Neural cell (in vitro differentiated cells): ENCODE data around the gene ZNF536. TPM values are rescaled to one million over a fixed set of nuclear protein-coding genes. Genes with fewer than 3 reads are reported as not detected.

Experiments used
- H2AFZ ChIP-seq: fragments of 200-600, 300-800 bp; sonication (generic), shearing (Covaris generic); 2 replicates; pipeline ENCODE4 v1.6.0; 2014; ENCODE audit warnings: low read depth, mild to moderate bottlenecking, antibody characterized with exemption, low read length, moderate library complexity
- H3F3A ChIP-seq: fragments of 200-600 bp; shearing (Covaris generic); 2 replicates; pipeline ENCODE4 v1.6.1; 2016; ENCODE audit warnings: mild to moderate bottlenecking, moderate library complexity, mixed read lengths, antibody characterized with exemption, low read length; ENCODE audit not compliant: insufficient read depth, poor library complexity, severe bottlenecking
- H3K27ac ChIP-seq: fragments of 200-600, 300-800 bp; sonication (generic), shearing (Covaris generic); 2 replicates; pipeline ENCODE4 v1.5.1; 2014; ENCODE audit warnings: mild to moderate bottlenecking, low read length, moderate library complexity
- H3K27me3 ChIP-seq: fragments of 300-800, 200-600 bp; sonication (generic), shearing (Covaris generic); 2 replicates; pipeline ENCODE4 v1.6.0; 2014; ENCODE audit warnings: mild to moderate bottlenecking, low read depth, low read length, moderate library complexity; ENCODE audit not compliant: insufficient read depth
- H3K36me3 ChIP-seq: fragments of 300-800, 200-600 bp; sonication (generic), shearing (Covaris generic); 2 replicates; pipeline ENCODE4 v1.5.1; 2014; ENCODE audit warnings: mild to moderate bottlenecking, antibody characterized with exemption, low read length, moderate library complexity; ENCODE audit not compliant: insufficient read depth
- H3K4me2 ChIP-seq: fragments of 300-800, 200-600 bp; sonication (generic), shearing (Covaris generic); 2 replicates; pipeline ENCODE4 v1.6.0; 2014; ENCODE audit warnings: mild to moderate bottlenecking, low read length
- H3K4me3 ChIP-seq: fragments of 300-800, 200-600 bp; sonication (generic), shearing (Covaris generic); 2 replicates; pipeline ENCODE4 v1.5.1; 2014; ENCODE audit warnings: mild to moderate bottlenecking, low read length, moderate library complexity
- H3K79me2 ChIP-seq: fragments of 200-600 bp; shearing (Covaris generic); replicated peaks from 2 replicates; pipeline ENCODE4 v1.6.0; 2014; ENCODE audit warnings: mild to moderate bottlenecking, low read length, moderate library complexity; ENCODE audit not compliant: insufficient read depth
- H3K9ac ChIP-seq: fragments of 300-800, 200-600 bp; sonication (generic), shearing (Covaris generic); 2 replicates; pipeline ENCODE4 v1.6.1; 2016; ENCODE audit warnings: mild to moderate bottlenecking, low read length, mixed read lengths
- H3K9me2 ChIP-seq: fragments of 200-600 bp; shearing (Covaris generic); 2 replicates; pipeline ENCODE4 v1.6.1; 2016; ENCODE audit warnings: mild to moderate bottlenecking, low read length, mixed read lengths; ENCODE audit not compliant: insufficient read depth
- H3K9me3 ChIP-seq: fragments of 200-600, 300-800 bp; sonication (generic), shearing (Covaris generic); 2 replicates; pipeline ENCODE4 v1.6.1; 2016; ENCODE audit warnings: mild to moderate bottlenecking, mixed run types, low read length, moderate library complexity, mixed read lengths
- H4K20me1 ChIP-seq: fragments of 200-600 bp; shearing (Covaris generic); 2 replicates; pipeline ENCODE4 v1.6.1; 2016; ENCODE audit warnings: mild to moderate bottlenecking, mixed run types; ENCODE audit not compliant: insufficient read depth
- CTCF ChIP-seq: fragments of 450-650 bp; IDR thresholded peaks from 2 replicates; pipeline ENCODE4 v1.5.1; 2014; ENCODE audit warnings: antibody characterized with exemption, mild to moderate bottlenecking, moderate library complexity; ENCODE audit not compliant: poor library complexity, severe bottlenecking
- EP300 ChIP-seq: fragments of 450-650 bp; conservative IDR thresholded peaks from 2 replicates; pipeline ENCODE4 v1.6.1; 2014; ENCODE audit warnings: antibody characterized with exemption, mild to moderate bottlenecking, moderate library complexity; ENCODE audit not compliant: poor library complexity, severe bottlenecking
- EZH2 ChIP-seq: fragments of 200-600, 300-800 bp; shearing (Covaris generic), sonication (generic); IDR thresholded peaks from 2 replicates; pipeline ENCODE4 v1.6.1; 2014; ENCODE audit warnings: antibody characterized with exemption, low read length, borderline replicate concordance, mild to moderate bottlenecking; ENCODE audit not compliant: insufficient read depth, poor library complexity, severe bottlenecking
- MXI1 ChIP-seq: fragments of 450-650 bp; conservative IDR thresholded peaks from 2 replicates; pipeline ENCODE4 v1.6.1; 2014; ENCODE audit warnings: antibody characterized with exemption, mild to moderate bottlenecking; ENCODE audit not compliant: poor library complexity, severe bottlenecking
- POLR2AphosphoS5 ChIP-seq: IDR thresholded peaks from 2 replicates; pipeline ENCODE4 v1.6.1; 2012
- RAD21 ChIP-seq: fragments of 450-650 bp; conservative IDR thresholded peaks from 2 replicates; pipeline ENCODE4 v1.6.1; 2014; ENCODE audit warnings: antibody characterized with exemption, mild to moderate bottlenecking, moderate library complexity
- REST ChIP-seq: IDR thresholded peaks from 2 replicates; pipeline ENCODE4 v1.6.1; 2012; ENCODE audit warnings: borderline replicate concordance
- SMC3 ChIP-seq: fragments of 450-650 bp; conservative IDR thresholded peaks from 2 replicates; pipeline ENCODE4 v1.6.1; 2014; ENCODE audit warnings: antibody characterized with exemption, mild to moderate bottlenecking, moderate library complexity; ENCODE audit not compliant: poor library complexity
- TAF1 ChIP-seq: IDR thresholded peaks from 2 replicates; pipeline ENCODE4 v1.6.1; 2012; ENCODE audit warnings: low read depth
- polyA plus RNA-seq: library from polyadenylated mRNA; depleted of rRNA; stranded (reverse); fragments of >200 nt; gene quantifications from 2 replicates; pipeline ENCODE4 v1.2.3, GENCODE V29; 2014

The ZNF536 gene
- polyA plus RNA-seq, 1 donor from 2014 or later = 13.9 TPM

GRCh38 chr19:30441011-30441410 lies 68.8 kb downstream of the ZNF536 start:
- no peak overlapping the region for H2AFZ ChIP-seq
- H4K20me1 ChIP-seq = no peaks in the 10 kb centered on the region
- no peaks in the 10 kb centered on the region for H3K9me3 ChIP-seq
- no peaks in the 10 kb centered on the region for H3K27me3 ChIP-seq
- no peak overlapping the region for H3K9ac ChIP-seq
- no peak for TF ChIP-seq CTCF
- TF ChIP-seq SMC3 = no peak
- no peak for TF ChIP-seq TAF1
- TF ChIP-seq POLR2AphosphoS5 = no peak
- TF ChIP-seq REST = no peak
- no peak for TF ChIP-seq EZH2
- no peak for TF ChIP-seq RAD21
- no peak for TF ChIP-seq EP300
- no peak for TF ChIP-seq MXI1
- H3K36me3 ChIP-seq = no peaks in the 10 kb centered on the region
- H3K79me2 ChIP-seq = no peaks in the 10 kb centered on the region
- no peak overlapping the region for H3K4me3 ChIP-seq
- no peaks in the 10 kb centered on the region for H3K9me2 ChIP-seq
- H3F3A ChIP-seq = no peaks in the 10 kb centered on the region
- no peak overlapping the region for H3K4me2 ChIP-seq
- no peak overlapping the region for H3K27ac ChIP-seq

GRCh38 chr19:30442674-30443073 lies 70.5 kb downstream of the ZNF536 start:
- Histone ChIP-seq H2AFZ (no peak overlapping the region), H3K36me3 (no peaks in the 10 kb centered on the region), H3K9ac (no peak overlapping the region), H3K9me3 (no peaks in the 10 kb centered on the region), H3K27me3 (no peaks in the 10 kb centered on the region), H3K9me2 (no peaks in the 10 kb centered on the region), H3K4me2 (no peak overlapping the region), H3K79me2 (no peaks in the 10 kb centered on the region), H3K27ac (no peak overlapping the region), H3K4me3 (no peak overlapping the region), H4K20me1 (no peaks in the 10 kb centered on the region), H3F3A (no peaks in the 10 kb centered on the region)
- no peak for TF ChIP-seq SMC3
- TF ChIP-seq MXI1 = no peak
- no peak for TF ChIP-seq POLR2AphosphoS5
- TF ChIP-seq EP300 = no peak
- no peak for TF ChIP-seq TAF1
- no peak for TF ChIP-seq RAD21
- no peak for TF ChIP-seq REST
